ENCODE results near the gene ALDH1L1.

ALDH1L1 gene

DNA sequence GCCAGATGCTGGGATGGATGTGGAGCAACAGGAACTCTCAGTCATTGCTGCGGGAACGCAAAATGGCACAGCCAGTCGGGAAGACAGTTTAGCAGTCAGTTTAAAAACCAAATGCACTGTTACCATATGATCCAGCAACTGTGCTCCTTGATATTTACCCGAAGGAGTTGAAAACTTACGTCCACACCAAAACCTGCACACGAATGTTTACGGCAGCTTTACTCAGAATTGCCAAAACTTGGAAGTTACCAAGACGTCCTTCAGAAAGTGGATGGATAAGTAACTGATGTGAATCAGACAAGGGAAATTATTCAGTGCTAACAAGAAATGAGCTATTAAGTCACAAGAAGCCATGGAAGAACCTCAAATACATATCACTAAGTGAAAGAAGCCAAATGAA is 60.4 kb downstream of the ALDH1L1 start:
- DNase-seq (ENCODE audit: low read depth): no peak

- no peak for DNase-seq (ENCODE audit: low read depth)
Measured at GRCh38 chr3:126119008-126119675, 61.2 kb downstream of the ALDH1L1 start.

- no peak for DNase-seq (ENCODE audit: low read depth)
Measured at GRCh38 chr3:126118591-126118990, 61.8 kb downstream of the ALDH1L1 start.

DNA sequence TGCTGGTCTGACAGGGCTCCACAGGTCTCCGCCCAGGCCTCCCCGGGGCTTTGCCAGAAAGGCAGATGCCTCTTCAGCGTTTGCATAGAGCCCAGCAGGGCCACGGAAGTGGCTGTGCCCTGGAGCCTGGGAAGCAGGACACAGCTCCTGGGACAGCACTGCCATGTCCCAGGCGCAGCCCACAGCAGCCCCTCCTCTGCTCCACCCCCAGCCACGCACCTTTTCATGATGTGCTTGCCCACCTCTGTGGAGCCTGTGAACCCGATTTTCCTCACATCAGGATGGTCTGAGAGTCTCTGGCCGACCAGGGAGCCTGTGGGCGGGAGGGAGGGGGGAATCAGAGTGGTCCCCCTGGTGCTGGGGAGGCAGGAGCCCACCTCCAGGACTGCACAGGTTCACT is 62.6 kb downstream of the ALDH1L1 start:
- no peak for DNase-seq (ENCODE audit: low read depth)

- DNase-seq (ENCODE audit: low read depth): no peak
Measured at GRCh38 chr3:126117212-126117611, 63.2 kb downstream of the ALDH1L1 start.

- DNase-seq (ENCODE audit: low read depth): no peak
Measured at GRCh38 chr3:126116526-126116925, 63.9 kb downstream of the ALDH1L1 start.

GRCh38 chr3:126114443-126115386 is 65.7 kb downstream of the ALDH1L1 start:
- no peak for DNase-seq (ENCODE audit: low read depth)

GRCh38 chr3:126113733-126114442 is 66.5 kb downstream of the ALDH1L1 start:
- DNase-seq (ENCODE audit: low read depth): no peak

- DNase-seq (ENCODE audit: low read depth): no peak
Measured at GRCh38 chr3:126113238-126113555, 67.2 kb downstream of the ALDH1L1 start.

GRCh38 chr3:126112531-126113237 is 67.7 kb downstream of the ALDH1L1 start:
- no peak for DNase-seq (ENCODE audit: low read depth)

DNA sequence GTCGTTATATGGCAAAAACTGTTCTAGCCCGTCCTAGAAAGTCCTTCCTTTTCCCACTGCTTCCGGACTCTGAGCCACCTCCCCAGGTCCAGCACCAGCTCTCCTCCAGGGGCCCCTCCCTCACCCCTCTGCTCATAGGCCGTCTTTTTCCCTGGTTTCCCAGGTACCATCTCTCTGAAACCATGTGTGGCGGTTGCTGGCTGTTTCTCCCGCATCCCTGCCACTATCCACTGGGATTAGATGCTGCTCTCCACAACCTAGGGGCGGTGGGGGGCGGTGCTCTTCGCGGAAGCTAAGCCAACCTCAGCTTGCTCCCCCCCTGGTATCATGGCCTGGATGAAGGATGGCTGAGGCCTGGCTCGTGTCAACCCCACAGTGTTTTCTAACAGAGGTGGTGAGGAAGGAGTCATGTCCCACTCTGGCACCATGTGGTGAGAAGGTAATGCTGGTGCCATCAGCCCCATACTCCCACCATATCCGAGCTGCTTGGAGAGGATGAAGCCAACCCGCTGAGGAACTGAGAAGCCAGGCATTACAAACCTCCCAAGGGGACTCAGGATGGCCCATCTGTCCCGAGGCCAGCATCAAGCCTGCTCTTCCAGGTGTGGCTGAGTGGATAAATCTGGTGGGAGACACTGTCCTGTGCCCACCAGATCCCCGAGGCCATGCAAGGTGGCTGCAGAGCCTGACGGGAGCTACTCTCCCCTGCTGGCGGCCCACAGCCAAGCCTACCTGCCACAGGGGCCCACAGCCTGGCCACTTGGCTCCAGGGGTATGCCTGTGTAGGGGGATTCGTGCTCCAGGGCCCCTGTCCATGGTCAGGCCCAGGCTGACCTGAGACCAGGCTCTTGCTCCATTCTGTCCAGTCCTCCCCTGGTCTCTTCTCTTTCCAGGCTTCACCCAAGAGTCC is 68.6 kb downstream of the ALDH1L1 start:
- DNase-seq (ENCODE audit: low read depth): no peak

DNA sequence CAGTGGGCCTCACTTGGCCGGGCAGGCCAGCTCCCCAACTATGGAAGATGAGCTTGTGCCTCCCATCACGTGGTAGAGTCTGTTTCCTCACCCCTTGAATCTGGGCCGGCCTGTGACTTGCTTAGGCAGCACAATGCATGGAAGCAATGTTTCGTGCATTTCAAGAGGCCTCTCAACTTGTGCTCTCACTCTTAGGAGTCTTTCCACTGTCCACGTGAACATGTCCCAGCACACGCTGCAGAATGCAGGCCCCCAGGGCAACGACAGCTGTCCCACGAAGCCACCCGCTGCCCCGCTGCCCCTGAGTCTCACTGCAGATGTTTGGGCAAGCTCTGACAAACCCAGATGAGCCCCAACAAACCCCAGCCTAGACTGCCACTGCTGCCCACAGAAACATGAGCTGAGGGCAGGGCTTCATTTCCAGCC is 69.2 kb downstream of the ALDH1L1 start:
- no peak for DNase-seq (ENCODE audit: low read depth)

DNA sequence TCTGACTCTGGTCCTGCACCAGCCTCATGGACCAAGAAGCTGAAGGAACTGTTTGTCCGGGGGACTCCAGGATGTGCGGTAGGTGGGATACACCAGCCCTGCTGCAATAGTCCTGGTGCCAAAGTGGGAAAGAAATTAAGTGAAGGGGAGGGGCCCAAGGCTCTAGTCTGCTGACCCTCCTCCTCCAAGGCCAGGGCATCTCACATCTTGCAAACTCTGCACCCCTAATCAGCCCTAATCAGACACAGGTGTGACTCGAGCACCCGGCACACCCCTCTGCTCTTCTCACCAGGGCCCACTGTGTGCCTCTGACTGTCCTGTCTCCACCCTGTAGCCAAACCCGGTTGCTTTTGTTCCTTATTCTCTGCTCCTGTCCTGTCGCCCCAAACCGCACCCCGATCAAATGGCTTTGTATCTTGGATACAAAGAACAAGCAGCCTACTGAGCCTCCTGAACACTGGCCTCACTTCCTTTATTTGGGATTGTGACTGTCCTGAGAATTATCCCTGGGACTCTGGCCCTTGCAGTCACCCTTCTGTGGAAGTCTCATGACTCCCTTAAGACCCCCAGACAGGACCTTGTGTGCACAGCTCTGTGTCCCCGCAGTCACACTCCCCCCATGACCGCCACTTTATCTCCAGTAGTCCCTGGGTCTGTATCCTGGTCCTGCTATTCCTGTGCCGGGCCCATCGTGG is 69.8 kb downstream of the ALDH1L1 start:
- no peak for DNase-seq (ENCODE audit: low read depth)

- no peak for DNase-seq (ENCODE audit: low read depth)
Measured at GRCh38 chr3:126109880-126110235, 70.5 kb downstream of the ALDH1L1 start.

DNA sequence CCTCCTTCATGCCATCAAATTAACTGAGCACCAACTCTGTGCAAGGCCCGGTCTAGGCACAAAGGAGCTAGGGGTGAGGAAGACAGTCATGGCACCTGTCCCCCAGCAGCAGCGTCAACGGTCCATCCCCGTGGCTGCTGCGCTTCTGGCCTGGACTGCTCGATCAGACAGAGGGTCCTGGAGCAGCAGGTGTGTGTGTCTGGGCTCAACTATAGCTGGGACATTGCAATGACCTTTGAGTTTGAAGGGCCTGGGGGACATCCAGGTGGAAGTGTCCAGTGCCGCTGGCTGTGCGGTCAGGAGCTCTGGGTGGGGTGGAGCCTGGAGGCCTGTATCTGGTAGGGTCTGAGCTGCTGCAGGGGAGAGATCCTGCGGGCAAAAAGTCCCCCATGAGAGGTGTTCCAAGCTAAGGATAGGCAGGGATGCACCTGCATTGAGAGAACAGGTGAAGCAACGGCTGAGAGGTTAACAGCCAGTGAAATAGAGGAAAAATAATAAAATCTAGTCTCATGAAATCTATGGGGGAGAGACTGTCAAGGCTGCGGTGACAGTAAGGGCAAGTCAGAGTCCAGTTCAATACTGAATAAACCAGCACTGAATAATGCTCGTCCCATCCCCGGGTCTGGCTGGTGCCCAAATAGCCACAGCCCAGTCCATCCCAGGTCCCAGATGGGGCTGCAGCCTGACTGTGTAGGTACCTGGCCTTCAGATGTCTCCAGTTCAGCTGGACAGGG is 71.1 kb downstream of the ALDH1L1 start:
- DNase-seq (ENCODE audit: low read depth): no peak

- DNase-seq (ENCODE audit: low read depth): no peak
Measured at GRCh38 chr3:126108676-126109050, 71.7 kb downstream of the ALDH1L1 start.

- no peak for DNase-seq (ENCODE audit: low read depth)
Measured at GRCh38 chr3:126107957-126108675, 72.3 kb downstream of the ALDH1L1 start.

DNA sequence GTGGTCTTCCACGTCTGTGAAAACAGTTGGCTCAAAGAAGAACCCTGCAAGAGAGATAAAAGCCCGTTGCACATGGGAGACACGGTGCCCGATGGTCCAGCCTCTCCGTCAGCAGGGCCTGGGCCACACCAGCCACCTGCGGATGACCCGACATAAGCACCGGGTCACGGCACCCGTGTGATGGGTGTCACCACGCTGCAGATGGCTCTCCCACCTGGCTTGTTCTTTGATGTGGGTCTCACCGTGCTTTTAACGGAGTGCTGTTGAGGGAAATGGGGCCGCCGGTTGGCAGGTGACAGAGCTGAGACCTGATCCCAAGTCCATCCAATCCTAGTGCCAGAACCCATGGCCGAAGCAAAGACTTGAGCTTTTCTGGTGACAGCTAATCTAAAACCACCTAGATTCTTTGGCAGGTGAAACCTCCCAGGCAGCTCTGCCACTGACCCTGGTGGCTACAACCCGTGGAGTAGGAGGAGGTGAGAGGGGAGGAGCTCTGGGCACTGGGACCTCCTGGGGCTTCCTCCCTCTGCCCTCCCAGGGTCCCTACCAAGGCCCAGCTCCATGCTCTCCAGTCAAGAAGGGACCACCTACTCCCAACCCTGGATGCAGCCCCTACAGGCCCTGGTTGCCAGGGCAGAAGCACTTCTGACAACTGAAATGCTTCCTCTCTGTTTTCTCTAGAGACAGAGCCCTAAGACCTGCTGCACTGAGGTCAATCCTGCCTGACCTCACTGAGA is 73.0 kb downstream of the ALDH1L1 start:
- no peak for DNase-seq (ENCODE audit: low read depth)
